K562 (cell line): Measurements from ENCODE around the gene PRDM16. TPM values are rescaled to one million over a fixed set of nuclear protein-coding genes. Genes with fewer than 3 reads are reported as not detected.

Source experiments
- ATAC-seq: fragments of 200-7000 bp; cut with Tn5 transposase; 3 replicates; pipeline ENCODE4 v1.9.1; 2020; ENCODE audit warnings: moderate library complexity
- BruUV-seq: library from RNA; stranded (reverse); fragments of 400-500 nt; replicated peaks from 2 replicates; lab custom pipeline; 2021; lab: Mats Ljungman, UMichigan
- CTCF ChIA-PET: fragments of 300-600 bp; formaldehyde crosslinking; extraction: SDS; loops from one replicate; lab custom pipeline; 2021; ENCODE audit warnings: low intra/inter-chr PET ratio; lab: Yijun Ruan, JAX
- POLR2A ChIA-PET: fragments of 300-600, 350-650 bp; sonication (Branson Sonifier 250); formaldehyde crosslinking; extraction: SDS; loops from one replicate; lab custom pipeline; 2021; ENCODE audit warnings: antibody characterized with exemption, inconsistent platforms; lab: Yijun Ruan, JAX
- DNase-seq, 4 experiments: peaks; one replicate each; pipeline versions ENCODE4 v3.0.0 to v3.0.0-alpha.2; 2011 to 2018; ENCODE audit warnings: low spot score in 3 of 4, mixed read lengths in 3 of 4; ENCODE audit errors: extremely low read depth in 1 of 4
- FAIRE-seq: peaks from 2 replicates; lab custom pipeline; 2011; peaks lifted over from hg19 to GRCh38; lab: Jason Lieb, UNC
- H2AFZ ChIP-seq: 2 replicates; pipeline ENCODE4 v1.6.0; 2011; ENCODE audit warnings: low read depth, low read length, control low read depth, inconsistent platforms
- H3K27ac ChIP-seq: fragments of 200-600 bp; 3 replicates; pipeline ENCODE4 v1.8.0; 2011; ENCODE audit warnings: low read depth, mild to moderate bottlenecking, control low read depth, inconsistent platforms, low read length, moderate library complexity, mixed read lengths; ENCODE audit errors: extremely low read depth
- H3K27me3 ChIP-seq, 2 experiments: fragments of 300-600 bp in 1 of 2; 2 replicates in 1 of 2; 3 replicates in 1 of 2; pipeline versions ENCODE4 v1.6.0 to v1.8.0; 2011; ENCODE audit warnings: inconsistent platforms in 2 of 2, low read length in 2 of 2, mild to moderate bottlenecking in 1 of 2, mixed read lengths in 1 of 2, moderate library complexity in 1 of 2; ENCODE audit not compliant: control insufficient read depth in 2 of 2, insufficient read depth in 2 of 2
- H3K36me3 ChIP-seq: fragments of 300-600 bp; 3 replicates; pipeline ENCODE4 v1.8.0; 2011; ENCODE audit warnings: mild to moderate bottlenecking, low read length, inconsistent platforms; ENCODE audit not compliant: control insufficient read depth, insufficient read depth
- H3K4me1 ChIP-seq, 2 experiments: fragments of 200-600 bp in 1 of 2; replicated peaks in 1 of 2; 2 replicates in 1 of 2; 3 replicates in 1 of 2; pipeline versions ENCODE4 v1.5.1 to v1.8.0; 2011; ENCODE audit warnings: inconsistent platforms in 2 of 2, low read length in 2 of 2, mild to moderate bottlenecking in 1 of 2, mixed read lengths in 1 of 2, moderate library complexity in 1 of 2; ENCODE audit not compliant: control insufficient read depth in 2 of 2, insufficient read depth in 2 of 2
- H3K4me2 ChIP-seq: 2 replicates; pipeline ENCODE4 v1.6.1; 2011; ENCODE audit warnings: low read length, control low read depth, inconsistent platforms, mixed read lengths; ENCODE audit not compliant: insufficient read depth
- H3K4me3 ChIP-seq: fragments of 200-600 bp; sonication (generic), shearing (Covaris generic); 2 replicates; pipeline ENCODE4 v1.5.1; 2016; ENCODE audit warnings: control low read depth, inconsistent platforms
- H3K79me2 ChIP-seq: fragments of 200-600 bp; 3 replicates; pipeline ENCODE4 v1.8.0; 2011; ENCODE audit warnings: low read length, inconsistent platforms; ENCODE audit not compliant: control insufficient read depth, insufficient read depth
- H3K9ac ChIP-seq, 2 experiments: 2 replicates each; pipeline versions ENCODE4 v1.6.0 to v1.6.1; 2011; ENCODE audit warnings: low read depth in 2 of 2, low read length in 2 of 2, control low read depth in 1 of 2, inconsistent platforms in 1 of 2, mild to moderate bottlenecking in 1 of 2, mixed read lengths in 1 of 2; ENCODE audit not compliant: insufficient read depth in 1 of 2
- H3K9me1 ChIP-seq: one replicate; pipeline ENCODE4 v1.6.0; 2011; ENCODE audit warnings: inconsistent platforms, mild to moderate bottlenecking, low read length, moderate library complexity; ENCODE audit not compliant: control insufficient read depth, insufficient read depth
- H3K9me3 ChIP-seq: replicated peaks from 2 replicates; pipeline ENCODE4 v1.5.1; 2011; ENCODE audit warnings: low read depth, low read length, inconsistent platforms; ENCODE audit not compliant: control insufficient read depth, insufficient read depth
- H4K20me1 ChIP-seq: replicated peaks from 2 replicates; pipeline ENCODE4 v1.6.1; 2011; ENCODE audit warnings: low read length, inconsistent platforms, mixed read lengths; ENCODE audit not compliant: control insufficient read depth, insufficient read depth
- HDAC2 ChIP-seq: fragments of 450-650 bp; IDR thresholded peaks from 2 replicates; pipeline ENCODE4 v1.6.1; 2016; ENCODE audit warnings: mild to moderate bottlenecking
- RBM25 ChIP-seq: fragments of 200-400 bp; formaldehyde crosslinking; IDR thresholded peaks from 2 replicates; pipeline ENCODE4 v1.6.1; 2018; ENCODE audit warnings: low read length, low read depth, moderate library complexity; ENCODE audit not compliant: severe bottlenecking
- SIRT6 ChIP-seq: IDR thresholded peaks from one replicate; pipeline ENCODE4 v1.6.1; 2012; ENCODE audit warnings: low read depth, mild to moderate bottlenecking, control low read depth, inconsistent platforms, low read length, moderate library complexity
- SREBF2 ChIP-seq: sonication (generic); formaldehyde crosslinking; IDR thresholded peaks from 2 replicates; pipeline ENCODE4 v1.4.0; 2020; ENCODE audit warnings: mild to moderate bottlenecking, missing genetic modification reagents
- TFE3 ChIP-seq: fragments of 450-650 bp; formaldehyde crosslinking; IDR thresholded peaks from 2 replicates; pipeline ENCODE4 v1.4.0; 2020; ENCODE audit warnings: mild to moderate bottlenecking, mixed read lengths
- ZC3H4 ChIP-seq: sonication (generic); formaldehyde crosslinking; IDR thresholded peaks from 2 replicates; pipeline ENCODE4 v1.9.0; 2021; ENCODE audit warnings: missing genetic modification reagents, borderline replicate concordance
- ZNF589 ChIP-seq: fragments of 200-800 bp; sonication (Bioruptor generic); IDR thresholded peaks from 2 replicates; pipeline ENCODE4 v1.6.1; 2016; ENCODE audit warnings: low read depth, missing genetic modification characterization, missing compliant biosample characterization
- WGBS: fragments of 100-300 bp; shearing (Covaris generic); methylation state at CpG from one replicate; pipeline ENCODE4 v1.1.6; 2016; ENCODE audit warnings: low coverage, mixed read lengths; ENCODE audit not compliant: insufficient coverage; ENCODE audit errors: missing lambda C conversion rate; 5-methylcytosine and 5-hydroxymethylcytosine counted together
- in situ Hi-C: fragments of 300-500 bp; cut with MboI; formaldehyde crosslinking; loops from 4 replicates; pipeline ENCODE4 v1.15.0; 2018; ENCODE audit warnings: inconsistent platforms, mixed read lengths
- intact Hi-C: fragments of 100-400 bp; cut with micrococcal nuclease; formaldehyde crosslinking; loops from 2 replicates; pipeline ENCODE4 v1.14.2; 2022
- polyA plus RNA-seq, 8 experiments: library from polyadenylated mRNA; depleted of rRNA in 4 of 8; stranded (reverse) in 5 of 8; unstranded in 3 of 8; fragments of >200 nt; fragmentation: Nextera tagmentation in 2 of 8; fragmentation: Illumina TruSeq in 1 of 8; extraction: Ambion mirVana in 2 of 8; extraction: Trizol in 1 of 8; gene quantifications; 2 replicates each; pipeline versions ENCODE4 v1.2.1 to v1.2.3, GENCODE V29; 2011 to 2014; ENCODE audit warnings: inconsistent platforms in 1 of 8, missing spikeins in 1 of 8
- total RNA-seq, 7 experiments: library from RNA; depleted of rRNA in 6 of 7; stranded (reverse); fragments of >200 nt in 6 of 7; fragmentation: Illumina TruSeq in 2 of 7; extraction: Trizol in 2 of 7; gene quantifications; 2 replicates each; pipeline versions ENCODE4 v1.2.1 to v1.2.3, GENCODE V29; 2011 to 2021; ENCODE audit warnings: low replicate concordance in 1 of 7
- TF ChIP-seq, protein P1 (sequence below), 2 experiments: fragments of 450-650 bp; IDR thresholded peaks; 2 replicates each; pipeline ENCODE4 v1.6.1; 2016
- TF ChIP-seq, protein P2 (sequence below): fragments of 250-450 bp; sonication (Bioruptor Pico); IDR thresholded peaks from 2 replicates; pipeline ENCODE4 v1.5.0; 2021

Gene PRDM16
- total and polyA plus RNA-seq, 9 of the 15 experiments (the other 6 are each of a cell fraction or from before 2014, with no cell fraction given): 0.10 to 0.27 TPM; not detected in 7

GRCh38 chr1:3077561-3077960 lies 8.6 kb downstream of the PRDM16 start:
- 0% methylated on average over 4 of the region's 4 CpGs for WGBS
- CTCF ChIA-PET: no interaction called here
- ATAC-seq (no peak), FAIRE-seq (no peak), DNase-seq (no peak)
- Histone ChIP-seq H3K4me2 (no peak overlapping the region), H3K4me1 (peaks cover 0 to 5% of the 10 kb centered on the region in 2 experiments; a peak in 1 of 5 replicates), H4K20me1 (peaks cover 17% of the 10 kb centered on the region), H3K9me1 (no peaks in the 10 kb centered on the region), H3K27me3 (peaks cover 57 to 88% of the 10 kb centered on the region in 2 experiments), H2AFZ (no peak overlapping the region), H3K9ac (no peak overlapping the region), H3K9me3 (no peaks in the 10 kb centered on the region), H3K27ac (no peak overlapping the region), H3K4me3 (no peak overlapping the region), H3K36me3 (no peaks in the 10 kb centered on the region), H3K79me2 (no peaks in the 10 kb centered on the region)
- POLR2A ChIA-PET: interaction anchor here (1.3 kb wide), 1 partner anchor 10 kb away, joined by 3 read pairs; no protein-coding TSS in a partner anchor
- BruUV-seq: no TSS peak
- in situ Hi-C loops: no loop called here
- intact Hi-C loops: no loop called here
- TF ChIP-seq, protein P1, sequence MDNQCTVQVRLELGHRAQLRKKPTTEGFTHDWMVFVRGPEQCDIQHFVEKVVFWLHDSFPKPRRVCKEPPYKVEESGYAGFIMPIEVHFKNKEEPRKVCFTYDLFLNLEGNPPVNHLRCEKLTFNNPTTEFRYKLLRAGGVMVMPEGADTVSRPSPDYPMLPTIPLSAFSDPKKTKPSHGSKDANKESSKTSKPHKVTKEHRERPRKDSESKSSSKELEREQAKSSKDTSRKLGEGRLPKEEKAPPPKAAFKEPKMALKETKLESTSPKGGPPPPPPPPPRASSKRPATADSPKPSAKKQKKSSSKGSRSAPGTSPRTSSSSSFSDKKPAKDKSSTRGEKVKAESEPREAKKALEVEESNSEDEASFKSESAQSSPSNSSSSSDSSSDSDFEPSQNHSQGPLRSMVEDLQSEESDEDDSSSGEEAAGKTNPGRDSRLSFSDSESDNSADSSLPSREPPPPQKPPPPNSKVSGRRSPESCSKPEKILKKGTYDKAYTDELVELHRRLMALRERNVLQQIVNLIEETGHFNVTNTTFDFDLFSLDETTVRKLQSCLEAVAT (IDR thresholded peaks at IDR 0.05): no peak
- TF ChIP-seq RBM25: no peak
- no peak for TF ChIP-seq SREBF2 (CRISPR knock-in tag)
- TF ChIP-seq, protein P2, sequence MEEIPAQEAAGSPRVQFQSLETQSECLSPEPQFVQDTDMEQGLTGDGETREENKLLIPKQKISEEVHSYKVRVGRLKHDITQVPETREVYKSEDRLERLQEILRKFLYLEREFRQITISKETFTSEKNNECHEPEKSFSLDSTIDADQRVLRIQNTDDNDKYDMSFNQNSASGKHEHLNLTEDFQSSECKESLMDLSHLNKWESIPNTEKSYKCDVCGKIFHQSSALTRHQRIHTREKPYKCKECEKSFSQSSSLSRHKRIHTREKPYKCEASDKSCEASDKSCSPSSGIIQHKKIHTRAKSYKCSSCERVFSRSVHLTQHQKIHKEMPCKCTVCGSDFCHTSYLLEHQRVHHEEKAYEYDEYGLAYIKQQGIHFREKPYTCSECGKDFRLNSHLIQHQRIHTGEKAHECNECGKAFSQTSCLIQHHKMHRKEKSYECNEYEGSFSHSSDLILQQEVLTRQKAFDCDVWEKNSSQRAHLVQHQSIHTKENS: no peak
- no peak for TF ChIP-seq SIRT6
- no peak for TF ChIP-seq TFE3 (CRISPR knock-in tag)
- no peak for TF ChIP-seq HDAC2
- TF ChIP-seq ZNF589 (CRISPR knock-in tag): no peak
- TF ChIP-seq ZC3H4 (CRISPR knock-in tag): no peak
